Caco-2 (cell line): Measurements from ENCODE around the gene GABARAPL2. TPM values are rescaled to one million over a fixed set of nuclear protein-coding genes. Genes with fewer than 3 reads are reported as not detected.

Source experiments
- BruUV-seq: library from RNA; stranded (reverse); fragments of 400-500 nt; replicated peaks from 2 replicates; lab custom pipeline; 2021; lab: Mats Ljungman, UMichigan
- CTCF ChIA-PET: fragments of 300-600 bp; sonication (Branson Sonifier 250); formaldehyde crosslinking; loops from one replicate; lab custom pipeline; 2022; ENCODE audit warnings: antibody characterized with exemption; lab: Charles Lee
- POLR2A ChIA-PET: fragments of 300-600 bp; sonication (Branson Sonifier 250); formaldehyde crosslinking; loops from one replicate; lab custom pipeline; 2022; ENCODE audit warnings: antibody characterized with exemption; lab: Charles Lee
- DNase-seq, 2 experiments: peaks; one replicate each; pipeline versions ENCODE4 v3.0.0 to v3.0.0-alpha.2; 2020 to 2022
- H3K27me3 ChIP-seq: replicated peaks from 2 replicates; pipeline ENCODE4 v1.6.0; 2011; ENCODE audit warnings: low read length; ENCODE audit not compliant: control insufficient read depth, insufficient read depth
- H3K36me3 ChIP-seq: 2 replicates; pipeline ENCODE4 v1.5.1; 2011; ENCODE audit warnings: low read length; ENCODE audit not compliant: control insufficient read depth, insufficient read depth
- H3K4me1 ChIP-seq: fragments of 250-450 bp; sonication (Bioruptor Pico); 2 replicates; pipeline ENCODE4 v1.5.1; 2020; ENCODE audit warnings: mild to moderate bottlenecking
- H3K4me3 ChIP-seq: 2 replicates; pipeline ENCODE4 v1.5.1; 2011; ENCODE audit warnings: low read depth, mild to moderate bottlenecking, control low read depth, low read length
- H3K9me3 ChIP-seq: fragments of 250-450 bp; sonication (Bioruptor Pico); 2 replicates; pipeline ENCODE4 v1.5.1; 2020; ENCODE audit warnings: mild to moderate bottlenecking, moderate library complexity
- H3K27ac Mint-ChIP-seq: one replicate; pipeline ENCODE4 v1.8.0; 2022; ENCODE audit warnings: mixed read lengths; ENCODE audit not compliant: unreplicated experiment
- H3K27me3 Mint-ChIP-seq: one replicate; pipeline ENCODE4 v1.8.0; 2022; ENCODE audit warnings: mixed read lengths; ENCODE audit not compliant: insufficient read depth, unreplicated experiment
- H3K36me3 Mint-ChIP-seq: one replicate; pipeline ENCODE4 v1.8.0; 2022; ENCODE audit warnings: mild to moderate bottlenecking, mixed read lengths; ENCODE audit not compliant: insufficient read depth, unreplicated experiment
- H3K4me1 Mint-ChIP-seq: one replicate; pipeline ENCODE4 v1.8.0; 2022; ENCODE audit warnings: low read depth, mixed read lengths; ENCODE audit not compliant: unreplicated experiment
- H3K4me3 Mint-ChIP-seq: one replicate; pipeline ENCODE4 v1.8.0; 2022; ENCODE audit warnings: mild to moderate bottlenecking, moderate library complexity, mixed read lengths; ENCODE audit not compliant: unreplicated experiment
- H3K9me3 Mint-ChIP-seq: one replicate; pipeline ENCODE4 v1.8.0; 2022; ENCODE audit warnings: mixed read lengths; ENCODE audit not compliant: unreplicated experiment
- intact Hi-C: fragments of 100-400 bp; cut with micrococcal nuclease; formaldehyde crosslinking; loops from one replicate; pipeline ENCODE4 v1.10.0; 2022; ENCODE audit not compliant: unreplicated experiment
- total RNA-seq: library from RNA; stranded (reverse); gene quantifications from 2 replicates; pipeline ENCODE4 v1.2.3, GENCODE V29; 2022
- TF ChIP-seq, protein P1 (sequence below), 2 experiments: fragments of 200-600 bp in 1 of 2; IDR thresholded peaks; 1 replicate in 1 of 2; 2 replicates in 1 of 2; pipeline versions ENCODE4 v1.5.1 to v1.8.0; 2011 to 2022; ENCODE audit warnings: antibody characterized with exemption in 1 of 2, control low read depth in 1 of 2, inconsistent platforms in 1 of 2, low read depth in 1 of 2, low read length in 1 of 2, mild to moderate bottlenecking in 1 of 2, moderate library complexity in 1 of 2; ENCODE audit not compliant: insufficient read depth in 1 of 2, severe bottlenecking in 1 of 2, unreplicated experiment in 1 of 2

The GABARAPL2 gene
- total RNA-seq, 1 experiment from 2014 or later, result 88.2 TPM

DNA sequence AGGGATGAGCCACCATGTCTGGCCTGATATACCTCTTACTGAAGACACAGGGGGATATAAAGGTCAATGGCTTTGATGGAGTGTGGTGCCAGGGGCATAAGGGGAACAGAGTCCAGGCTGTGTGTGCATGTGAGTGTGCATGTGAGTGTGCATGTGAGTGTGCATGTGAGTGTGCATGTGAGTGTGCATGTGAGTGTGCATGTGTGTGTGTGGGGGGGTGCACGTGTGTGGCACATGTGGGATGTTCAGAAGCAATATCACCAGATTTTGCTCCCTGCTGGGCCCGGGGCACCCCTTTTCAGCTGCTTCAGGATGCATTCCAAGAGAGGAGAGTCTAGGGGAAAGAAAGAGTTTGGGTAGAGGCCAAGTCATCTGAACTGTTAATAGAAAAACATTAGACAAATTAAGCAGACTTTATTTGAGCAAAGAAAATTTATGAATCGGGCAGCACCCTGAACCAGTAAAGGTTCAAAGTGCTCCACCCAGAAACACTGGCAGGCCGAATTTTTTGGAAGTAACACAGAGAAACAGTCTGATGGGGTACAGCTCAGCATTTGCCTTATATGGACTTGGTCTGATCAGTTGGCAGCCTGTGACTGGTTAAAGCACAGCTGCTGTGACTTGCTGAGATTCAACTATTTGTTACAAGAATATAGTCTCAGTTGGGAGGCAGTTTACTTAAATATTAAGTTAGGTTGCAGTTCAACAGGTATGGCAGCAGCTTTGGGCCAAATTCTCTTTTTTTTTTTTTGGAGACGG, 40.0 kb upstream of the GABARAPL2 start:
- ChIA-PET CTCF (no interaction called here), POLR2A (no interaction called here)
- peaks cover 7% of the 10 kb centered on the region for H3K4me1 Mint-ChIP-seq
- no peak overlapping the region for H3K27ac Mint-ChIP-seq
- no peak overlapping the region for H3K4me3 Mint-ChIP-seq
- no peaks in the 10 kb centered on the region for H3K27me3 Mint-ChIP-seq
- no TSS peak for BruUV-seq
- TF ChIP-seq, protein P1, sequence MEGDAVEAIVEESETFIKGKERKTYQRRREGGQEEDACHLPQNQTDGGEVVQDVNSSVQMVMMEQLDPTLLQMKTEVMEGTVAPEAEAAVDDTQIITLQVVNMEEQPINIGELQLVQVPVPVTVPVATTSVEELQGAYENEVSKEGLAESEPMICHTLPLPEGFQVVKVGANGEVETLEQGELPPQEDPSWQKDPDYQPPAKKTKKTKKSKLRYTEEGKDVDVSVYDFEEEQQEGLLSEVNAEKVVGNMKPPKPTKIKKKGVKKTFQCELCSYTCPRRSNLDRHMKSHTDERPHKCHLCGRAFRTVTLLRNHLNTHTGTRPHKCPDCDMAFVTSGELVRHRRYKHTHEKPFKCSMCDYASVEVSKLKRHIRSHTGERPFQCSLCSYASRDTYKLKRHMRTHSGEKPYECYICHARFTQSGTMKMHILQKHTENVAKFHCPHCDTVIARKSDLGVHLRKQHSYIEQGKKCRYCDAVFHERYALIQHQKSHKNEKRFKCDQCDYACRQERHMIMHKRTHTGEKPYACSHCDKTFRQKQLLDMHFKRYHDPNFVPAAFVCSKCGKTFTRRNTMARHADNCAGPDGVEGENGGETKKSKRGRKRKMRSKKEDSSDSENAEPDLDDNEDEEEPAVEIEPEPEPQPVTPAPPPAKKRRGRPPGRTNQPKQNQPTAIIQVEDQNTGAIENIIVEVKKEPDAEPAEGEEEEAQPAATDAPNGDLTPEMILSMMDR (IDR thresholded peaks at IDR 0.05; ENCODE audit: insufficient read depth in 1 of 2, low read depth in 1 of 2, low read length in 1 of 2, severe bottlenecking in 1 of 2, unreplicated experiment in 1 of 2), result no peak
- Histone ChIP-seq H3K36me3 (no peaks in the 10 kb centered on the region), H3K4me1 (peaks cover 9% of the 10 kb centered on the region), H3K27me3 (no peaks in the 10 kb centered on the region), H3K9me3 (no peaks in the 10 kb centered on the region), H3K4me3 (no peak overlapping the region)
- H3K9me3 Mint-ChIP-seq, result no peaks in the 10 kb centered on the region
- intact Hi-C loops, result no loop called here
- no peaks in the 10 kb centered on the region for H3K36me3 Mint-ChIP-seq
- no peak for DNase-seq

DNA sequence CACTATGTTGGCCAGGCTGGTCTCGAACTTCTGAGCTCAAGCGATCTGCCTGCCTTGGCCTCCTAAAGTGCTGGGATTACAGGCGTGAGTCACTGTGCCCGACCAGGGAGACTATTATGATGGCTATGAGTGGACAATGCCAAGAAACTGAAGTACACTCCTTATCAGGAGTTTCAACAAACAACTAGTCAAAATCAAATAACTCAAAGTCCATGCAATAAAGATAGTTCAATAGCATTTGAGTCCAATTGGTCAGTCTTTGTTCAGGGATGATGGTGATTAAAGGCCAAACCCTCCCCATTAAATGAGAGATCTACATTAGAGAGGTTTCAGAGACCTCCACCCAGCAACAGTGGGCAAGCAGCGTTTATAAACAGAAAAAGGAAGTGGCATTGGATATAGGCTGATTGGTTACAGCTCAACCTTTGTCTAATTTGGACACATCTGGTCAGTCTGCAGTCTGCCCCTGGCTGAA, 38.3 kb upstream of the GABARAPL2 start:
- Histone ChIP-seq H3K4me3 (no peak overlapping the region), H3K9me3 (no peaks in the 10 kb centered on the region), H3K4me1 (peaks cover 9% of the 10 kb centered on the region), H3K27me3 (no peaks in the 10 kb centered on the region), H3K36me3 (no peaks in the 10 kb centered on the region)
- peaks cover 7% of the 10 kb centered on the region for H3K4me1 Mint-ChIP-seq
- H3K9me3 Mint-ChIP-seq, result no peaks in the 10 kb centered on the region
- peak; percentile 74 to 83 for DNase-seq
- H3K27ac Mint-ChIP-seq, result peak overlapping the region; percentile 84
- intact Hi-C loops, result loop anchor here (1.0 kb wide), 2 partner anchors 11 to 22 kb away; no protein-coding TSS in a partner anchor
- ChIA-PET POLR2A (interaction anchor here (0.9 kb wide), 1 partner anchor 10 kb away, joined by 4 read pairs; no protein-coding TSS in a partner anchor), CTCF (interaction anchor here (1.0 kb wide), 1 partner anchor 10 kb away, joined by 17 read pairs; no protein-coding TSS in a partner anchor)
- H3K4me3 Mint-ChIP-seq, result no peak overlapping the region
- TF ChIP-seq, protein P1 (IDR thresholded peaks at IDR 0.05; ENCODE audit: insufficient read depth in 1 of 2, low read depth in 1 of 2, low read length in 1 of 2, severe bottlenecking in 1 of 2, unreplicated experiment in 1 of 2), result no peak
- H3K27me3 Mint-ChIP-seq, result no peaks in the 10 kb centered on the region
- no TSS peak for BruUV-seq
- no peaks in the 10 kb centered on the region for H3K36me3 Mint-ChIP-seq

DNA sequence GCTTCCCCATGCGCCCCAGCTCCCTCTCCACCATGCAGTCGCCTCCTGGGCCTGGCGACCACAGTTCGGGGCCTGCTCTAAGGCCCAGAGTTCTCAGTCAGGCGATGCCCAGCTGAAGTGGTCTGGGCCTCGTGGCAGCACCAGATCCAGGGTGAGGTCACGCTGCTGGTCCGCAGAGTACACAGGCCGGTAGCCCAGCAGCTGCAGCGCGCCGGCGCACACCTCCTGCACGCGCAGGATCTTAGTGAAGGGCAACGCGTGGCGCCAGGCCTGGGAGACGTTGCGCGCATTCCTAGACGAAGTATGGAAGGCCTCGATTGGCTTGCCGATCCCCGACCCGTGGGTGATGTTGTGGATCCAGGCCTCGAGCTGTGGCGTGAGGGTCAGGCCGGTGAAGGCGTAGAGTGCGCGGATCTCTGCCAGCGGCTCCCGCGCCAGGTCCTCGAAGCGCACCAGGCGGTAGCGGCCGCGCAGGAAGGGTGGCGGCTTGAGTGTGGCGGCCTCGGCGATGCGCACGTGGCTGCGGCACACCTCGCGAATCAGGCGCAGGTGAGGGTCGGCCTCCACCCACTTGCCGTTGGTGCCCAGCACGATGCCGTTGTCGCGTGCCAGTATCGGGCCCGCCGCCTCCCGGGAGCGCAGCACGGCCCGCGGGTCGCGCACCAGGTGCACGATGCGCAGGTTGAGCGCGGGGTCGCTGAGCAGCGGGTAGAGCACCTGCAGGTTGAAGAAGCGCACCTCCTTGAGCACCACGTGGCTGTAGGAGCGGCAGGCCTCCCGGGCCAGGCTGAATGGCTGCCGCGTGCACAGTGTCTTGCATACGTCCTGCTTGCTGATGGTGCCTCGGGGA, 36.9 kb upstream of the GABARAPL2 start:
- no peak overlapping the region for H3K4me3 ChIP-seq
- no peaks in the 10 kb centered on the region for H3K9me3 ChIP-seq
- peak in 1 of 2 experiments; percentile 7 for DNase-seq
- Mint-ChIP-seq H3K9me3 (no peaks in the 10 kb centered on the region), H3K4me1 (peaks cover 7% of the 10 kb centered on the region), H3K27me3 (no peaks in the 10 kb centered on the region), H3K36me3 (no peaks in the 10 kb centered on the region), H3K4me3 (no peak overlapping the region), H3K27ac (peak overlapping the region; percentile 55)
- TF ChIP-seq, protein P1 (IDR thresholded peaks at IDR 0.05; ENCODE audit: insufficient read depth in 1 of 2, low read depth in 1 of 2, low read length in 1 of 2, severe bottlenecking in 1 of 2, unreplicated experiment in 1 of 2), result no peak
- H3K27me3 ChIP-seq, result no peaks in the 10 kb centered on the region
- intact Hi-C loops, result no loop called here
- ChIA-PET POLR2A (no interaction called here), CTCF (no interaction called here)
- H3K4me1 ChIP-seq, result peaks cover 9% of the 10 kb centered on the region
- H3K36me3 ChIP-seq, result no peaks in the 10 kb centered on the region
- no TSS peak for BruUV-seq
